CD4-positive, CD25-positive, alpha-beta regulatory T cell (primary cell): ENCODE measurements around the gene TRDMT1. TPM values are rescaled to one million over a fixed set of nuclear protein-coding genes. Genes with fewer than 3 reads are reported as not detected.

Source experiments
- ATAC-seq, 2 donors: fragments of 150-1000 bp; cut with Tn5 transposase; one replicate each; pipeline ENCODE4 v1.10.0; 2021; ENCODE audit warnings: low read depth in 2 of 2, moderate number of reproducible peaks in 2 of 2, moderate library complexity in 1 of 2
- DNase-seq, 3 donors: peaks; one replicate each; pipeline versions ENCODE4 v3.0.0 to v3.0.0-alpha.2; 2012 to 2022; ENCODE audit warnings: mixed read lengths in 1 of 3
- H3K27ac ChIP-seq: one replicate; pipeline ENCODE4 v1.7.0; 2013; ENCODE audit warnings: mild to moderate bottlenecking, low read length; ENCODE audit not compliant: insufficient read depth, poor library complexity, severe bottlenecking
- H3K27me3 ChIP-seq: one replicate; pipeline ENCODE4 v1.7.0; 2013; ENCODE audit warnings: low read length; ENCODE audit not compliant: control insufficient read depth, insufficient read depth
- H3K36me3 ChIP-seq: one replicate; pipeline ENCODE4 v1.7.0; 2013; ENCODE audit warnings: mild to moderate bottlenecking, low read length, moderate library complexity; ENCODE audit not compliant: control insufficient read depth, insufficient read depth
- H3K4me1 ChIP-seq: 2 replicates; pipeline ENCODE4 v1.7.0; 2013; ENCODE audit warnings: mild to moderate bottlenecking, low read length; ENCODE audit not compliant: insufficient read depth, control insufficient read depth, poor library complexity, severe bottlenecking
- H3K4me3 ChIP-seq: one replicate; pipeline ENCODE4 v1.7.0; 2013; ENCODE audit warnings: low read depth, mild to moderate bottlenecking, low read length, moderate library complexity
- H3K9me3 ChIP-seq, 2 experiments: 1 replicate in 1 of 2; 2 replicates in 1 of 2; pipeline ENCODE4 v1.7.0; 2013; ENCODE audit warnings: low read length in 2 of 2, mild to moderate bottlenecking in 1 of 2, moderate library complexity in 1 of 2; ENCODE audit not compliant: control insufficient read depth in 2 of 2
- H3K27ac Mint-ChIP-seq, 3 donors: one replicate each; pipeline ENCODE4 v1.8.0; 2020 to 2022; ENCODE audit warnings: mild to moderate bottlenecking in 3 of 3, mixed read lengths in 3 of 3, moderate library complexity in 2 of 3
- H3K27me3 Mint-ChIP-seq: one replicate; pipeline ENCODE4 v1.8.0; 2022; ENCODE audit warnings: mild to moderate bottlenecking, mixed read lengths
- H3K36me3 Mint-ChIP-seq: one replicate; pipeline ENCODE4 v1.8.0; 2020; ENCODE audit warnings: mixed read lengths
- H3K4me1 Mint-ChIP-seq, 4 donors: one replicate each; pipeline ENCODE4 v1.8.0; 2020 to 2022; ENCODE audit warnings: mixed read lengths in 4 of 4, mild to moderate bottlenecking in 1 of 4
- H3K4me3 Mint-ChIP-seq, 4 donors: one replicate each; pipeline ENCODE4 v1.8.0; 2020 to 2022; ENCODE audit warnings: mild to moderate bottlenecking in 4 of 4, mixed read lengths in 4 of 4, moderate library complexity in 3 of 4
- H3K9me3 Mint-ChIP-seq, 7 donors: one replicate each; pipeline ENCODE4 v1.8.0; 2020 to 2022; ENCODE audit warnings: mixed read lengths in 7 of 7, mild to moderate bottlenecking in 3 of 7, moderate library complexity in 2 of 7
- polyA plus RNA-seq, 4 donors: library from polyadenylated mRNA; unstranded; fragments of 300-500 nt; fragmentation: Illumina TruSeq; gene quantifications; one replicate each; pipeline ENCODE4 v1.2.3, GENCODE V29; 2021
- total RNA-seq: library from RNA; stranded (reverse); gene quantifications from one replicate; pipeline ENCODE4 v1.2.3, GENCODE V29; 2022

Gene TRDMT1
- total and polyA plus RNA-seq, 5 donors from 2014 or later = 5.8 to 12.2 (median 8.2) TPM

DNA sequence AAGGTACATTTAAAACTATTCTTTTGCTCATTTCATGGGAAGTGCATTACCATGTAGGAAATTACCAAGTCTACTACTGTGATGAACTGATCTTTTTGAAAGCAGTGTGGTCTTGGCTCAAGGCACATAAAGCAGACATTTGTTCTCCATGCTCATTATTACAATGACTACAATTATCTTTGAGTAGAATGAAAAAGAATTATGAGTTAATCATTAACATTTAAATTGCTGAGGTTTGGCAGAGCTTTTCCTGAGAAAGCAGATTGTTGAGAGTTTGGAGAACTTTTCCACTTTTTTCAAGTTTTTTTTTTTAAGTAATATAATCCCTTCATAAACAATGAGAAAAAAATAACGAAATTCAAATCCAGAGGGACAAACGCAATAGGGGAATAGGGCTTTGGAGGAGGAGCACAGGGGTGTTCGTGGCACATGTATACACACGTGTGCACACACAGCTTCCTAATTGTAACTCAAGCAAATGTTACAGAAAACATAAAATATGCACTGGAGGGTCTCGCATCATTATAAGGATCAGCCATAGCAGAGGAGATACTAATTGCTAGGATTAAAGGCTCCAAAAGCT, 62.9 kb downstream of the TRDMT1 start:
- H3K36me3 ChIP-seq = no peaks in the 10 kb centered on the region
- peaks cover 0 to 2% (median 0%) of the 10 kb centered on the region in 7 donors for H3K9me3 Mint-ChIP-seq
- H3K4me1 ChIP-seq = no peaks in the 10 kb centered on the region
- H3K36me3 Mint-ChIP-seq = peaks cover 6% of the 10 kb centered on the region
- peak overlapping the region in 1 of 4 donors; percentile 8 for H3K4me3 Mint-ChIP-seq
- H3K4me1 Mint-ChIP-seq = peaks cover 6 to 14% (median 11%) of the 10 kb centered on the region in 4 donors
- H3K4me3 ChIP-seq = no peak overlapping the region
- no peak overlapping the region for H3K27ac ChIP-seq
- no peaks in the 10 kb centered on the region for H3K9me3 ChIP-seq
- no peak overlapping the region for H3K27ac Mint-ChIP-seq
- DNase-seq (no peak), ATAC-seq (no peak)
- no peaks in the 10 kb centered on the region for H3K27me3 ChIP-seq
- no peaks in the 10 kb centered on the region for H3K27me3 Mint-ChIP-seq

DNA sequence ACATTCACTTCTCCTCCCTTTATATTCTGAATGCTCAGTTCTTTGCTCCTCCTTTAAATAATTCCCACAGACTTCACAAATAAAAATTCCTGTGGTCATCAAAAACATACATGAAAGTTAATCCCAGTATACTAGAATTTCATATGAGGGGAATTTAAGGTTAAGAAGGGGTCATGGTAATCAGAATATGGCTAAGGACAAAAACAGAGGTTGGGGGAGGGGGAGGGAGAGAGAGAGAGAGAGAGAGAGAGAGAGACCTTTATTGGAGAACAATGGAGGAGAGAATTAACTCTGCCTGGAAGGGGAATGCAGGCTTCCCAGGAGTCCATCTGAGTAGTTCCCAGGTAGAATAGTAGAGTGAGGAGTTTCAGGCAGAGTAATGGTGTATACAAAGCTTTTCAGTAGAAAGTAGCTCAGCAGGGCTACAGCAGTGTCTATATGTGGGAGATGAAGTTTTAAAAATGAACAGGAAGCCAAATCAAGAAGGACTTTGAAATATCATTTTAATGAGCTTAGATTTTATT, 66.7 kb downstream of the TRDMT1 start:
- Histone ChIP-seq H3K27ac (no peak overlapping the region), H3K4me1 (no peaks in the 10 kb centered on the region), H3K4me3 (no peak overlapping the region), H3K36me3 (no peaks in the 10 kb centered on the region), H3K9me3 (no peaks in the 10 kb centered on the region), H3K27me3 (no peaks in the 10 kb centered on the region)
- Mint-ChIP-seq H3K36me3 (no peaks in the 10 kb centered on the region), H3K27ac (peak overlapping the region in 1 of 3 donors; percentile 40), H3K4me3 (no peak overlapping the region), H3K27me3 (no peaks in the 10 kb centered on the region), H3K4me1 (peaks cover 0 to 12% (median 2%) of the 10 kb centered on the region in 4 donors), H3K9me3 (peaks cover 0 to 2% (median 0%) of the 10 kb centered on the region in 7 donors)
- ATAC-seq (no peak), DNase-seq (no peak)

DNA sequence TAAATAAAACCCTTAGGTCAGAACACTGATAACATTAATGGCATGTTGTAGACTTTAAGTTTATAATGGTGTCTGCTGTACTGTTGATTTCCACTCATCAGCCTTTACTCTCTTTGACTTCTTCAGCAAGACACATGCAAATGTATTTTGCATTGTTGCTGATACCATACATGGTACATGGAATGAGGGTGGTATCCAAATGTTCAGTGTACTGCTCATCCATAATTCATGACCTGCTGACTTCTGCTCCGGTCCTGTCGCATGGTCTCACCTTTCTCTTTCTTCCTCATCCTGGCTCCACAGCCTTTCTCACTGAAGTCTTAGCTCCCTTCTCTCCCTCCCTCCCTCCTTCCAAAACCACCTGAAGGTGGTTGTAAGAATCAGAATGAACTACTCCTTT, 67.2 kb downstream of the TRDMT1 start:
- no peaks in the 10 kb centered on the region for H3K36me3 Mint-ChIP-seq
- no peak overlapping the region for H3K27ac Mint-ChIP-seq
- DNase-seq (no peak), ATAC-seq (no peak)
- H3K4me3 ChIP-seq = no peak overlapping the region
- no peak overlapping the region for H3K4me3 Mint-ChIP-seq
- H3K9me3 Mint-ChIP-seq = peaks cover 0 to 2% (median 0%) of the 10 kb centered on the region in 7 donors
- no peak overlapping the region for H3K27ac ChIP-seq
- H3K27me3 Mint-ChIP-seq = no peaks in the 10 kb centered on the region
- peaks cover 0 to 12% (median 2%) of the 10 kb centered on the region in 4 donors for H3K4me1 Mint-ChIP-seq
- H3K4me1 ChIP-seq = no peaks in the 10 kb centered on the region
- H3K27me3 ChIP-seq = no peaks in the 10 kb centered on the region
- no peaks in the 10 kb centered on the region for H3K36me3 ChIP-seq
- no peaks in the 10 kb centered on the region for H3K9me3 ChIP-seq

DNA sequence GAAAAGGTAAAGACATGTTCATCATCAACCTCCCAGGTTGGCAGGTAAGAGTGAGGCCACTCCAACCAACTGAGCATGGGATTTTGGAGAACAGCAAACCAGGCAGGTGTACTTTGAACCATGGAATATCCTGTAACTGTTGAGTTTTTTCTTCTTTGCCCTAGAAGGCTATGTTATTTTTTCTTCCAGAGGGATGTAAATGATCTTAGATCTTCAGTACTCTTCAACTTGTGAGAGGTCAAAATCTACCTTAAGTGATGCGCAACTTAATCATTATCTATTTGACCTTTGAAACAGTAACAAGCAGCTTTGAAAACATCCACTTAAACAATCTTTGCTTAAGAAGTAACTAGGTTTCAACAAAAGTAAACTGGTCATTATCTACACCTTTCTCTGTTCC, 71.7 kb downstream of the TRDMT1 start, which contains the start of gene CUBN:
Gene CUBN (minus strand): TSS at position 71 of the 400 bp plus-strand sequence. CDS start 46 bp downstream, at position 25.
- Histone ChIP-seq H3K27ac (no peak within 1 kb of the TSS), H3K4me1 (no peaks in the 10 kb centered on the region), H3K36me3 (no peaks in the 10 kb centered on the region), H3K9me3 (no peaks in the 10 kb centered on the region), H3K27me3 (no peaks in the 10 kb centered on the region), H3K4me3 (no peak within 1 kb of the TSS)
- peaks cover 0 to 17% (median 2%) of the 10 kb centered on the region in 4 donors for H3K4me1 Mint-ChIP-seq
- no peak within 1 kb of the TSS for H3K4me3 Mint-ChIP-seq
- DNase-seq = no peak
- H3K27me3 Mint-ChIP-seq = no peaks in the 10 kb centered on the region
- peaks cover 16% of the 10 kb centered on the region for H3K36me3 Mint-ChIP-seq
- H3K9me3 Mint-ChIP-seq = no peaks in the 10 kb centered on the region
- no peak for ATAC-seq
- H3K27ac Mint-ChIP-seq = no peak within 1 kb of the TSS

DNA sequence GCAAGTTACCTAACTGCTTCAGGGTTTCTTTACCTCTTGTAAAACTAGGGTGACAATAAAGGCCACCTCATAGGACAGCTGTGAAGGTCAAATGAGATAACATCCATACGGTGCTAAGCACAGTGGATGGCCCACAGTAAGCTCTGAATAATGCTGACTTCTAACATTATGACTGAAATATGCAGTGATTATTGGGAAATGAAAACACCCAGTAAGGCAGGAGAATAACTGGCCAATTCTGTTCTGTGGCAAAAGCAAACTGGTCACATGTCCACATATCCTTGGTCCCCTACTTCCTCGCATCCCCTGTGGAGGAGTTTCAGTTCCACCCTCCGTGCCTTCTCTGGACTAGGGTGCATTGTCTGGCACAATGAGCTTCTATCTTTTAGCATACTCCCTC, 73.2 kb downstream of the TRDMT1 start:
- no peaks in the 10 kb centered on the region for H3K27me3 Mint-ChIP-seq
- no peaks in the 10 kb centered on the region for H3K36me3 ChIP-seq
- no peaks in the 10 kb centered on the region for H3K4me1 ChIP-seq
- no peaks in the 10 kb centered on the region for H3K9me3 Mint-ChIP-seq
- H3K9me3 ChIP-seq = no peaks in the 10 kb centered on the region
- ATAC-seq (no peak), DNase-seq (no peak)
- H3K27me3 ChIP-seq = no peaks in the 10 kb centered on the region
- no peak overlapping the region for H3K27ac Mint-ChIP-seq
- no peak overlapping the region for H3K4me3 ChIP-seq
- H3K27ac ChIP-seq = no peak overlapping the region
- no peak overlapping the region for H3K4me3 Mint-ChIP-seq
- H3K36me3 Mint-ChIP-seq = peaks cover 25% of the 10 kb centered on the region
- H3K4me1 Mint-ChIP-seq = peaks cover 0 to 17% (median 2%) of the 10 kb centered on the region in 4 donors

DNA sequence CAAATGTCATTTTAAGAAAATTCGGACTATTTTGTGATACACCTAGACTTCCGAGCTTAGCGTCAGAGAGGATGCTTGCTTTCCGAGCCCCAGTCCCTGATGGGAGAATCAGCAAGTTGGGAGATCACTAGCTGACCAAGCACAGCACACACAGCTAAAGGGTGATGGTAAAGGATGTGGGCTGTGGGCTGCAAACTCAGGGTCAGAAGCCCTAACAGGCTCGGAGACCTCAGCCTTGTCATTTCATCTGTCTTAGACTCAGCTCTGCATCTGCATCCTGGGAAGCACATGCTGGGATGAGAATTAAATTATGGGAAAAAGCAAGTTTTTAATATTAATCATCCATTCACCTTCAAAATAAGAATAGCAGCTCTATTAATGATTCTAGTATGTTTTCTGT, 75.1 kb downstream of the TRDMT1 start:
- Mint-ChIP-seq H3K4me3 (no peak overlapping the region), H3K4me1 (peaks cover 0 to 7% (median 0%) of the 10 kb centered on the region in 4 donors), H3K27me3 (no peaks in the 10 kb centered on the region), H3K36me3 (peaks cover 35% of the 10 kb centered on the region), H3K9me3 (no peaks in the 10 kb centered on the region), H3K27ac (no peak overlapping the region)
- Histone ChIP-seq H3K9me3 (no peaks in the 10 kb centered on the region), H3K27ac (no peak overlapping the region), H3K27me3 (no peaks in the 10 kb centered on the region), H3K4me3 (no peak overlapping the region), H3K36me3 (peaks cover 6% of the 10 kb centered on the region), H3K4me1 (no peaks in the 10 kb centered on the region)
- ATAC-seq = no peak
- DNase-seq = no peak

DNA sequence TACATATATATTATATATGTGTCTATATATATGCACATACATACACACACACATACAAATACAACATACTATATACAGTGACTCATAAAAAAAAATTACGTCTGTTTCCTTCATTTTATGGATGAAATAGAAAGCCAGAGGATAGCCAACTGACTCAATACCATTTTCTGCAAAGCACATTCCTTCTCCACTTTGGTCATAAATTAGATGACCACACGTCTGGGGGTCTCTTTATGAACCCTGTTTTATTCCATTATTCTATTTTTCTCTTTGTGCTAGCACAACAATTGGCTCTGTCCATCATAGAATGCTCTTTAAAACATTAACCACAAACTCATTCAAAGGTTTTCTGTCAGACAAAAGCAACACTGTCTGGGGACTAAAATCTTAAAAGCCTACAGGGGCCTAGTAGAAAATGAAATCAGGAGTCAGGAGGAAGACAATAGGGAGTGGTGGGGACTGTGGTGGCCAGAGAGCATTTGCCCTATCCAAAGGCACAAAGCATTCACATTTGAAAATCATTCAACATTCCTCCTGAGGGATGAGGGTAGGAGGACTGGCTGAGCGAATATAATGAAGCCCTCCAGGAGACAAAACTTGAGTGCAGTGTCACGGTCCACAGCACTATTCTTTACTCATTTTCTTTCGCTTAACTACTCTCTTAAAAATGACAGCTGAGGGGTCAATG, 76.1 kb downstream of the TRDMT1 start:
- Mint-ChIP-seq H3K4me3 (no peak overlapping the region), H3K36me3 (peaks cover 44% of the 10 kb centered on the region), H3K9me3 (no peaks in the 10 kb centered on the region), H3K27me3 (peaks cover 4% of the 10 kb centered on the region), H3K27ac (no peak overlapping the region), H3K4me1 (peaks cover 0 to 5% (median 0%) of the 10 kb centered on the region in 4 donors)
- Histone ChIP-seq H3K9me3 (no peaks in the 10 kb centered on the region), H3K27ac (no peak overlapping the region), H3K4me3 (no peak overlapping the region), H3K4me1 (no peaks in the 10 kb centered on the region), H3K36me3 (peaks cover 6% of the 10 kb centered on the region), H3K27me3 (no peaks in the 10 kb centered on the region)
- no peak for DNase-seq
- ATAC-seq = no peak
